Urinary bladder (tissue), 2 donors: ENCODE results near the gene MTHFD2. TPM values are rescaled to one million over a fixed set of nuclear protein-coding genes. Genes with fewer than 3 reads are reported as not detected.

Source experiments
- polyA plus RNA-seq: library from polyadenylated mRNA; stranded (reverse); fragments of 200-250 nt; gene quantifications from one replicate; pipeline ENCODE4 v1.2.3, GENCODE V29; 2013
- total RNA-seq: library from RNA; depleted of rRNA; stranded (reverse); fragments of >200 nt; gene quantifications from one replicate; pipeline ENCODE4 v1.2.3, GENCODE V29; 2014
- donor health status: healthy.

The MTHFD2 gene
- total and polyA plus RNA-seq, 2 donors: 58.3 to 71.6 TPM

Other genes starting within 250 kb of the MTHFD2 start
- 9.1 TPM for gene TET3, start 213.7 kb upstream of the MTHFD2 start, total RNA-seq
- gene TET3, start 213.7 kb upstream of the MTHFD2 start, polyA plus RNA-seq: 2.5 TPM
- 20.2 TPM for gene BOLA3, start 50.7 kb upstream of the MTHFD2 start, total RNA-seq
- 38.1 TPM for gene BOLA3, start 50.7 kb upstream of the MTHFD2 start, polyA plus RNA-seq
- gene MOB1A, start 19.7 kb upstream of the MTHFD2 start, total RNA-seq: 164 TPM
- gene MOB1A, start 19.7 kb upstream of the MTHFD2 start, polyA plus RNA-seq: 50.1 TPM
- 3.8 TPM for gene SLC4A5, start 144.8 kb downstream of the MTHFD2 start, total RNA-seq
- 0.92 TPM for gene SLC4A5, start 144.8 kb downstream of the MTHFD2 start, polyA plus RNA-seq
- gene DCTN1, start 181.7 kb downstream of the MTHFD2 start, total RNA-seq: 62.1 TPM
- 118 TPM for gene DCTN1, start 181.7 kb downstream of the MTHFD2 start, polyA plus RNA-seq
- gene C2orf81, start 223.0 kb downstream of the MTHFD2 start, total RNA-seq: 0.74 TPM
- 4.9 TPM for gene C2orf81, start 223.0 kb downstream of the MTHFD2 start, polyA plus RNA-seq
- 7.8 TPM for gene WDR54, start 223.1 kb downstream of the MTHFD2 start, total RNA-seq
- 21.5 TPM for gene WDR54, start 223.1 kb downstream of the MTHFD2 start, polyA plus RNA-seq
- 18.0 TPM for gene RTKN, start 243.3 kb downstream of the MTHFD2 start, total RNA-seq
- gene RTKN, start 243.3 kb downstream of the MTHFD2 start, polyA plus RNA-seq: 14.2 TPM